Aorta (tissue), 5 donors: ENCODE measurements around the gene KCNK5. TPM values are rescaled to one million over a fixed set of nuclear protein-coding genes. Genes with fewer than 3 reads are reported as not detected.

Experiments used
- ATAC-seq: fragments of 200-7000 bp; cut with Tn5 transposase; one replicate; pipeline ENCODE4 v1.9.1; 2022; ENCODE audit warnings: moderate library complexity; ENCODE audit not compliant: low FRiP score
- DNase-seq, 2 donors: peaks; one replicate each; pipeline ENCODE4 v3.0.0-alpha.2; 2020
- H3K27ac ChIP-seq, 2 donors: one replicate each; pipeline ENCODE4 v1.5.1; 2013; ENCODE audit warnings: low read length in 2 of 2, mild to moderate bottlenecking in 2 of 2, moderate library complexity in 2 of 2, control low read depth in 1 of 2, inconsistent platforms in 1 of 2, low read depth in 1 of 2
- H3K27me3 ChIP-seq, 2 donors: one replicate each; pipeline ENCODE4 v1.6.1; 2013; ENCODE audit warnings: control low read depth in 1 of 2, low read length in 1 of 2, mild to moderate bottlenecking in 1 of 2, moderate library complexity in 1 of 2; ENCODE audit not compliant: insufficient read depth in 2 of 2, control insufficient read depth in 1 of 2
- H3K36me3 ChIP-seq, 2 donors: one replicate each; pipeline ENCODE4 v1.6.1; 2013; ENCODE audit warnings: control low read depth in 1 of 2, low read length in 1 of 2, mild to moderate bottlenecking in 1 of 2; ENCODE audit not compliant: insufficient read depth in 2 of 2, control insufficient read depth in 1 of 2
- H3K4me1 ChIP-seq, 2 donors: one replicate each; pipeline ENCODE4 v1.6.1; 2013; ENCODE audit warnings: low read length in 2 of 2, control low read depth in 1 of 2, mild to moderate bottlenecking in 1 of 2, moderate library complexity in 1 of 2; ENCODE audit not compliant: insufficient read depth in 2 of 2, control insufficient read depth in 1 of 2
- H3K4me3 ChIP-seq, 2 donors: one replicate each; pipeline ENCODE4 v1.5.1; 2013; ENCODE audit warnings: low read length in 2 of 2, control low read depth in 1 of 2, mild to moderate bottlenecking in 1 of 2
- H3K9me3 ChIP-seq: one replicate; pipeline ENCODE4 v1.6.1; 2013; ENCODE audit warnings: mild to moderate bottlenecking, low read length; ENCODE audit not compliant: control insufficient read depth
- WGBS, 2 donors: extraction: QIAGEN DNeasy Blood & Tissue Kit; methylation state at CpG; one replicate each; pipeline ENCODE4 v1.1.7; 2013; 5-methylcytosine and 5-hydroxymethylcytosine counted together
- intact Hi-C, 2 donors: fragments of 100-400 bp; cut with DNase I; formaldehyde crosslinking; loops; one replicate each; pipeline versions ENCODE4 v1.14.2 to v1.15.0; 2022
- polyA plus RNA-seq, 2 donors: library from polyadenylated mRNA; stranded (reverse); fragments of 200-250 nt; gene quantifications; one replicate each; pipeline ENCODE4 v1.2.3, GENCODE V29; 2013
- total RNA-seq, 2 donors: library from RNA; stranded (reverse); fragmentation: NEBNext Ultra II Directional; extraction: Animal tissue kit (Norgen Biotek cat#: 25700); gene quantifications; one replicate each; pipeline ENCODE4 v1.2.1, GENCODE V29; 2021
- donor health status: healthy with polysubstance abuse.
- donor health status: Bipolar disorder and iron deficiency.
- donor health status: DM: no; HTN: no; CAD: no.
- donor health status: DM: no; HTN: no; CAD: no.
- donor health status: DM: yes; HTN: yes; CAD: no.

Gene KCNK5
- total and polyA plus RNA-seq, 4 donors = 1.2 to 5.2 (median 3.9) TPM; not detected in 1

DNA sequence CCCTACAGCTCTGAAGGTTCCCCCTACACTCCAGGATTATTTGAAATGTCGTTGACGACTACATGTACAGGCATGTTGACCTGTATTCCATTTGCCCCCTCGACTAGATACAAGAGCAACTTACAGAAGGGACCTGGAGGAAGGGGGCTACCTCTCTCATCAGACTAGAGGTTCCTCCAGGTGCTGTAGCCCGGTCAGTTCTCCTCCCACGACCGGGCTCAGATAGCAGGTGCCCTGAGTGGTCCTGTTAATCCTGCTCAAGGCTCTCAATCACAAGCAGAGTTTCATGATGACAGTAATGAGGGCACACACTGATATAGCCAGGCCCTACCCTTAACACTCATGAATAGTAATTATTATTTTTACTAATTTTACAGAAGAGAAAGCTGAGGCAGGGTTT is 36.5 kb downstream of the KCNK5 start:
- no peaks in the 10 kb centered on the region for H3K9me3 ChIP-seq
- H3K4me1 ChIP-seq = no peaks in the 10 kb centered on the region
- no peak overlapping the region for H3K4me3 ChIP-seq
- no peak overlapping the region for H3K27ac ChIP-seq
- no peak for ATAC-seq
- intact Hi-C loops = no loop called here
- no peak for DNase-seq
- WGBS, 2 donors = 88 to 90% methylated on average over 6 of the region's 6 CpGs
- no peaks in the 10 kb centered on the region for H3K36me3 ChIP-seq
- no peaks in the 10 kb centered on the region for H3K27me3 ChIP-seq

DNA sequence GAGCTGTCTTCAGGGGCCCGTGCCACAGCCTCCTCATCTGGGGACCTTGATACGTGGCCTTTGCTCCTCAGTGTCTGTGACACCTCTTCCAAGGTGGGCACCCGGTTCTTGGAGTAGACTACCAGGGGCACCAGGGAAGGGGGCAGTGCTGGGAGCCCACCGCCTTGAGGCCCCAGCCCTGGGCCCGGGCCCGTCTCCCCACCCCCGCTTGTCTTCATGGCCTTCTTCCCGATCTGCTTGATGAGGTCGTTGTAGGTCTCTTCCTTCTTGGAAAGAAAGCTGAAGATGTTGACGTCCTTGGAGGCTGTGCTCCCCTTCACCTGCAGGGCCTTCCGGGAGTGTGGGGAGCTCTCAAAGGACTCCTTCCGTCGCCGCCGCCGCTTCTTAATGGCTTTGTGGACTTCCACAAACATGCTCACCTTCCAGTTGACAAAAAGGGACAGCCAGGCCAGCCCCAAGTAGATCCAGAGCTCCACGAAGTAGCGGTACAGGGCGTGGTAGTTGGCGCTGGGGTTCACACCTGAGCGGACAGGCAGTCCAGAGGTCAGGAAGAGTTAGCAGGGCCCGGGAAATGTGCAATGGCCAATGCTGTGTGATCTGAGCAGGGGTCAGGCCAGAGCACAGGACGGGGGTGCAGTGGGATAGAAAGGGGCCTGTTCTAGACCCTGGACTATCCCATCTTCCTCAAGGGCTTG is 37.9 kb downstream of the KCNK5 start:
- 96% methylated on average over 23 of the region's 23 CpGs for WGBS, 2 donors
- ATAC-seq (no peak), DNase-seq (peak in 1 of 2 donors; percentile 19)
- intact Hi-C loops = no loop called here
- no peak overlapping the region for H3K27ac ChIP-seq
- no peak overlapping the region for H3K4me3 ChIP-seq
- no peaks in the 10 kb centered on the region for H3K27me3 ChIP-seq
- no peaks in the 10 kb centered on the region for H3K4me1 ChIP-seq
- no peaks in the 10 kb centered on the region for H3K36me3 ChIP-seq
- H3K9me3 ChIP-seq = no peaks in the 10 kb centered on the region

GRCh38 chr6:39190545-39191235 is 38.6 kb downstream of the KCNK5 start:
- WGBS, 2 donors = 95 to 97% methylated on average over 20 to 21 of the region's 21 CpGs
- no peaks in the 10 kb centered on the region for H3K4me1 ChIP-seq
- ATAC-seq (no peak), DNase-seq (peak in 1 of 2 donors; percentile 63)
- no peak overlapping the region for H3K4me3 ChIP-seq
- H3K27me3 ChIP-seq = no peaks in the 10 kb centered on the region
- no peaks in the 10 kb centered on the region for H3K9me3 ChIP-seq
- no peaks in the 10 kb centered on the region for H3K36me3 ChIP-seq
- intact Hi-C loops = no loop called here
- no peak overlapping the region for H3K27ac ChIP-seq

GRCh38 chr6:39189915-39190544 is 39.2 kb downstream of the KCNK5 start:
- no peaks in the 10 kb centered on the region for H3K27me3 ChIP-seq
- DNase-seq (peak; percentile 63 to 76), ATAC-seq (peak; percentile 73)
- H3K27ac ChIP-seq = no peak overlapping the region
- no peaks in the 10 kb centered on the region for H3K36me3 ChIP-seq
- H3K4me3 ChIP-seq = no peak overlapping the region
- WGBS, 2 donors = 70 to 74% methylated on average over 15 of the region's 15 CpGs
- no peaks in the 10 kb centered on the region for H3K4me1 ChIP-seq
- intact Hi-C loops = no loop called here
- H3K9me3 ChIP-seq = no peaks in the 10 kb centered on the region

GRCh38 chr6:39189131-39189530 is 40.1 kb downstream of the KCNK5 start:
- H3K9me3 ChIP-seq = no peaks in the 10 kb centered on the region
- no peak overlapping the region for H3K27ac ChIP-seq
- no peak overlapping the region for H3K4me3 ChIP-seq
- ATAC-seq (no peak), DNase-seq (peak in 1 of 2 donors; percentile 34)
- intact Hi-C loops = no loop called here
- no peaks in the 10 kb centered on the region for H3K27me3 ChIP-seq
- no peaks in the 10 kb centered on the region for H3K36me3 ChIP-seq
- no peaks in the 10 kb centered on the region for H3K4me1 ChIP-seq
- WGBS, 2 donors = 90 to 92% methylated on average over 8 of the region's 8 CpGs

GRCh38 chr6:39188571-39188970 is 40.7 kb downstream of the KCNK5 start:
- intact Hi-C loops = no loop called here
- Histone ChIP-seq H3K36me3 (no peaks in the 10 kb centered on the region), H3K27ac (no peak overlapping the region), H3K4me3 (no peak overlapping the region), H3K9me3 (no peaks in the 10 kb centered on the region), H3K27me3 (no peaks in the 10 kb centered on the region), H3K4me1 (no peaks in the 10 kb centered on the region)
- peak in 1 of 2 donors; percentile 36 for DNase-seq
- WGBS, 2 donors = 83 to 86% methylated on average over 7 of the region's 7 CpGs
- no peak for ATAC-seq

GRCh38 chr6:39188098-39188450 is 41.2 kb downstream of the KCNK5 start:
- H3K27ac ChIP-seq = no peak overlapping the region
- H3K27me3 ChIP-seq = no peaks in the 10 kb centered on the region
- intact Hi-C loops = no loop called here
- peak in 1 of 2 donors; percentile 25 for DNase-seq
- no peaks in the 10 kb centered on the region for H3K9me3 ChIP-seq
- H3K4me3 ChIP-seq = no peak overlapping the region
- ATAC-seq = no peak
- H3K36me3 ChIP-seq = no peaks in the 10 kb centered on the region
- H3K4me1 ChIP-seq = no peaks in the 10 kb centered on the region
- 73 to 82% methylated on average over 4 of the region's 4 CpGs for WGBS, 2 donors

DNA sequence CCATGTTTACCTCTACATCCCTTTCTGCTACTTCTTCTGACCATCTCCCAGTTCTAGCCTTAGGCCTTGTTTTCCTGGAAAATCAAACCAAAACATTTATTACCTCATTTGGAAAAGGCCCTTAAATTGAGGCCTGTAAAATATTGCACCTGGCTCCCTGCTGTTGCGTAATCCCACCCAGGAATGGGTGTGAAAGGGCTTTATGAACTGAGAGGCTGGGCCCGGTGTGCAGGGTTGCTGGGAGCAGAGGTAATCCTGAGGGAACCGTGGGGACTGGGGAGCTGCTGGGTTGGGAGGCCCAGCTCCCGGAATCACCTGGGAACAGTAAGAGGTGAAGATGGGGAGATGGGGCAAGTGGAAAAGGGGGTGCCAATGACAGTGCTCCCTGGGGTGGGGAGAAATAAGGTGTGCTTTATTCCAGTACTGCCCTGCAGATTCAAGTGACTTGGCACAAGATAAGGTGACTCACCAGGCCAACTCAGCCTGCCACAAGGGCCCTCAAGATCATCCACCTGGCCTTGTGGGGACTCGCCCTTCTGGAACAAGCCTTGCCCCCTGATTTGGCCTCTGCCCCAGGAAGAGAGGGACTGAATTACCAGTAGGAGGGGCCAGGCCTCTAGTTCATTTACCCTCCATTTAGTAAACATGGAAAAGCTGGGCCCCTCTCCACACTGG is 44.2 kb downstream of the KCNK5 start:
- DNase-seq = peak in 1 of 2 donors; percentile 49
- no peaks in the 10 kb centered on the region for H3K9me3 ChIP-seq
- H3K36me3 ChIP-seq = no peaks in the 10 kb centered on the region
- ATAC-seq = no peak
- H3K4me3 ChIP-seq = no peak overlapping the region
- intact Hi-C loops = no loop called here
- H3K4me1 ChIP-seq = no peaks in the 10 kb centered on the region
- no peaks in the 10 kb centered on the region for H3K27me3 ChIP-seq
- H3K27ac ChIP-seq = no peak overlapping the region
- 93 to 94% methylated on average over 5 of the region's 5 CpGs for WGBS, 2 donors
